ENCODE measurements around the gene RUNX1.

The RUNX1 gene

DNA sequence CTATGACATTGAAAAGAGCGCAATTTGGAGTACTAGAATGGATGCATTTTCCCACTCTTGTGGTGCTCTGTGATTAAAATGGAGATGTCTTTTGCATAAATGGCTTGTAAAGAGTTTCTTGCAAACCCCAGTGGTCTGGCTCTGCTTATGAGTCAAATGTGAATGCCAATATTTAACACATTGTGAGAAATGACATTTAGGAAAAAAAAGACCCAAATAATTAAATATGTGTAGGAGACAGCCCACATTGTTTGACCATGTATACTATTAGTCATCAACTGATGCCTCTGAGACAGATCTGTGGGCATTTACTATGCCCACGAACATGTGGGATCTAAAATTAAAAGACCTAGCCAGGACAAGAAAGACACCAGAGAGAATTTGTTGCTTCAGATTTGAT lies 22.2 kb upstream of the RUNX1 start:
- no peak for TF ChIP-seq CTCF (IDR thresholded peaks at IDR 0.05; ENCODE audit: low read depth, low read length)

GRCh38 chr21:35070436-35070835 lies 21.3 kb upstream of the RUNX1 start:
- Histone ChIP-seq H3K27me3 (no peaks in the 10 kb centered on the region), H3K36me3 (no peaks in the 10 kb centered on the region), H3K4me3 (ENCODE audit: low read depth, low read length) (no peak overlapping the region), H3K9me3 (no peaks in the 10 kb centered on the region), H3K4me1 (no peaks in the 10 kb centered on the region)
- DNase-seq: no peak
- TF ChIP-seq CTCF (IDR thresholded peaks at IDR 0.05; ENCODE audit: low read depth, low read length): no peak

More for the DNA sequence above, 22.2 kb upstream of the RUNX1 start:
- no peak overlapping the region for H3K4me3 ChIP-seq (ENCODE audit: low read depth, low read length)
- no peak for DNase-seq
- no peaks in the 10 kb centered on the region for H3K9me3 ChIP-seq
- no peaks in the 10 kb centered on the region for H3K4me1 ChIP-seq
- H3K27me3 ChIP-seq: no peaks in the 10 kb centered on the region
- H3K36me3 ChIP-seq: no peaks in the 10 kb centered on the region

DNA sequence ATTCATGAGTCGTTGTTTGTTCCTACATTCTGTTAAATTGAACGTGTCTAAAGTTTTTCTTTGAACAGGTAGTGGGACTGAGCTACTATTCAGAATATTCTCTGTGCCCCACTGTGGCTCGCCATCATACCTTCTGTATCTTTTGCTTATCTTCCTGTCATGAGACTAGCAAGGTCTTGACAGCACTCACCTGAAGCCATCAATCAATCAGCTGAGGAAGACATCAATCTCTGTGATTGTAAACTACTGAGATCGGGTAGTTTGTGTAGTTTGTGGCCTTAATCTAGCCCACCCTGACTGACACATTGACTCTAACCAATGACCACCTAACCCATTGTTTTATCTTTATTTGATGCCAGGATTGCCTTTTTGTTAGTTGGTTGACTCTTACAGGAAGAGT lies 17.7 kb upstream of the RUNX1 start:
- Histone ChIP-seq H3K4me1 (no peaks in the 10 kb centered on the region), H3K9me3 (no peaks in the 10 kb centered on the region), H3K36me3 (no peaks in the 10 kb centered on the region), H3K27me3 (no peaks in the 10 kb centered on the region), H3K4me3 (ENCODE audit: low read depth, low read length) (no peak overlapping the region)
- no peak for DNase-seq
- TF ChIP-seq CTCF (IDR thresholded peaks at IDR 0.05; ENCODE audit: low read depth, low read length): no peak

DNA sequence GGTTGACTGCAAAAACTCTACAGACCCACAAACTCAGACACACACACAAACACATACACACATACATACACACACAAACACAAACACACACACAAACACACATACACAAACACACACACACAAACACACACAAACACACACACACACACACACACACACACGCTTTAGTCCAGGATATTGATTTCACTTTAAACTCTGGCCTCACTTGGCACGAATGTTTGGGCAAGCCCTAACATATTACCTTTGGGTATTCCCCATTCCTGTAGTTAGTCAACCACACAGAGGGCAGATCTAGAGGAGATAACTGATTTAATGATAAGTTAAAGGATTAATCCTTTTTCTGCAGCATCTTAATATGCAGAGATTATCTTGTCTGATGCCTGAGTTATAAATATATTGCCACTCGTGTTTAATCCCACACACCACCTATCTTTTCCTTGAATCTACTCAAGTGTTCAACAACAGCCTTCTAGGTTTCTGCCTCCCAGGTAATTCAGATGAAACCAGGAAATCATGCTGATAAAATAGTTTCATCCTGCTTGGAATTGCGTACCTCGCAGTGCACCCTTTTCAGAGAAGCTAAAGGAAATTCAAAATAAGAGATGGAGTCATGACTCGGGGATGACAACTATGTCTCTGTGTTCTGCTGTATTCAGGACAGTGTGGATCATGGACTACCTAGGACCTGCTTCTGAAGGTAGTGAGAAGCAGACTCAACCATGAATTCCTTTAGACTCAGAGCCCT lies 14.5 kb upstream of the RUNX1 start:
- TF ChIP-seq CTCF (IDR thresholded peaks at IDR 0.05; ENCODE audit: low read depth, low read length): no peak
- Histone ChIP-seq H3K27me3 (no peaks in the 10 kb centered on the region), H3K4me3 (ENCODE audit: low read depth, low read length) (no peak overlapping the region), H3K9me3 (no peaks in the 10 kb centered on the region), H3K36me3 (no peaks in the 10 kb centered on the region), H3K4me1 (no peaks in the 10 kb centered on the region)
- DNase-seq: no peak

GRCh38 chr21:35062016-35062415 lies 12.9 kb upstream of the RUNX1 start:
- H3K27me3 ChIP-seq: no peaks in the 10 kb centered on the region
- no peaks in the 10 kb centered on the region for H3K36me3 ChIP-seq
- DNase-seq: no peak
- no peaks in the 10 kb centered on the region for H3K4me1 ChIP-seq
- no peak overlapping the region for H3K4me3 ChIP-seq (ENCODE audit: low read depth, low read length)
- TF ChIP-seq CTCF (IDR thresholded peaks at IDR 0.05; ENCODE audit: low read depth, low read length): no peak
- no peaks in the 10 kb centered on the region for H3K9me3 ChIP-seq

GRCh38 chr21:35059742-35060141 lies 10.6 kb upstream of the RUNX1 start:
- no peaks in the 10 kb centered on the region for H3K36me3 ChIP-seq
- no peak overlapping the region for H3K4me3 ChIP-seq (ENCODE audit: low read depth, low read length)
- H3K4me1 ChIP-seq: no peaks in the 10 kb centered on the region
- H3K27me3 ChIP-seq: no peaks in the 10 kb centered on the region
- no peak for DNase-seq
- H3K9me3 ChIP-seq: no peaks in the 10 kb centered on the region
- TF ChIP-seq CTCF (IDR thresholded peaks at IDR 0.05; ENCODE audit: low read depth, low read length): no peak
